DMS53 treated with DMSO at 0.1 percent for 48 hours (cell line): Measurements from ENCODE around the gene TMPO.
"Not testable (repeated sequence)": the region's sequence is repeated elsewhere in the genome, so short reads cannot be mapped to it uniquely, and the experiment has no call there.

Experiments
- DNase-seq: peaks from one replicate; lab custom pipeline; 2025; ENCODE audit not compliant: unreplicated experiment; lab: John Stamatoyannopoulos, UW

TMPO gene, protein sequence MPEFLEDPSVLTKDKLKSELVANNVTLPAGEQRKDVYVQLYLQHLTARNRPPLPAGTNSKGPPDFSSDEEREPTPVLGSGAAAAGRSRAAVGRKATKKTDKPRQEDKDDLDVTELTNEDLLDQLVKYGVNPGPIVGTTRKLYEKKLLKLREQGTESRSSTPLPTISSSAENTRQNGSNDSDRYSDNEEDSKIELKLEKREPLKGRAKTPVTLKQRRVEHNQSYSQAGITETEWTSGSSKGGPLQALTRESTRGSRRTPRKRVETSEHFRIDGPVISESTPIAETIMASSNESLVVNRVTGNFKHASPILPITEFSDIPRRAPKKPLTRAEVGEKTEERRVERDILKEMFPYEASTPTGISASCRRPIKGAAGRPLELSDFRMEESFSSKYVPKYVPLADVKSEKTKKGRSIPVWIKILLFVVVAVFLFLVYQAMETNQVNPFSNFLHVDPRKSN

DNA sequence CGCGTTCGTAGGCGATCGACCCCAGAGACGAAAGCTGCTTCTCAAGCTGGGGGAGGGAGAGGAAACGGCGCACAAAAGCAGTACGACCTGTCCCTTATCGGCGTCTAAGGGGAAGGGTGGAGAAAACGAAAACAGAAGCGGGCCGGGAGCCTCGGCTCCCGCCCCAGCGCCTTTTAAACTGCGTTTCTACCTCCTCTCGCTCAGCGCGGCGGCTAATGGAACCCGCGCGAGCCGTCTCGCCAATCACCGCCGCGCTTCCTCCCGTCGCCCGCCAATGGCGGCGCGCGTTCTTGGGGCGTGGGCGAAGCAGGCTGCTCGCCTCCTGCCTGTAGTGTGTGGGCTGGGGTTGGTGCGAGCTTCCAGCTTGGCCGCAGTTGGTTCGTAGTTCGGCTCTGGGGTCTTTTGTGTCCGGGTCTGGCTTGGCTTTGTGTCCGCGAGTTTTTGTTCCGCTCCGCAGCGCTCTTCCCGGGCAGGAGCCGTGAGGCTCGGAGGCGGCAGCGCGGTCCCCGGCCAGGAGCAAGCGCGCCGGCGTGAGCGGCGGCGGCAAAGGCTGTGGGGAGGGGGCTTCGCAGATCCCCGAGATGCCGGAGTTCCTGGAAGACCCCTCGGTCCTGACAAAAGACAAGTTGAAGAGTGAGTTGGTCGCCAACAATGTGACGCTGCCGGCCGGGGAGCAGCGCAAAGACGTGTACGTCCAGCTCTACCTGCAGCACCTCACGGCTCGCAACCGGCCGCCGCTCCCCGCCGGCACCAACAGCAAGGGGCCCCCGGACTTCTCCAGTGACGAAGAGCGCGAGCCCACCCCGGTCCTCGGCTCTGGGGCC lies at the start of gene TMPO:
TMPO (plus strand) TSS at position 304 of the 824 bp plus-strand sequence; CDS start at position 582, 278 bp downstream.
- peak; percentile 92 for DNase-seq

DNA sequence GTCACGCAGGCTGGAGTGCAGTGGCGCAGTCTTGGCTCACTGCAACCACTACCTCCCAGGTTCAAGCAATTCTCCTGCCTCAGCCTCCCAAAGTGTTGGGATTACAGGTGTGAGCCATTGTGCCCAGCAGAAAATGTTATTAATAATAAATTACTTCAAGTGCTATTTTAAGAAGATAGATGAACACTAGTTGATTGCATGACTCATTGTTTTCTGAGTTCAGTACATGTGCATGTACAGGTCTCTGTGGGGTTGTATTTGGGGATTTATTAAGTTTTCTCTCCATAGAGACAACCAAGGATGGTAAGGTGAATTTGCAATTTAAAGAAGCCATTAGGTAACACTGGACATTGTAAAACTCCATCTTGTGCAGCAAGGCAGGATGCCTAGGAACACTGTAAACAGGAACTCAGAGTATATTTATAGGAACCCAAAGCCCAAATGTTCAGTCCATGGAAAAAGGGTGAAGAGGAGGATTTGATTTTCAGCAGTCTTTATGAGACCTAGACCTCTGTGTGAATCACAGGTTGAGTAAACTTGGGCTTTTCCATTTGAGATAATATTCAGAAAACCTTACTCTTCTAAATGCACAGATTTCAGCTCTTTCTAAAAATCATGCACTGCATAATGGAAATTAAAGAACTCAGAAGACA lies 49.3 kb upstream of the TMPO start:
- DNase-seq, result no peak

DNA sequence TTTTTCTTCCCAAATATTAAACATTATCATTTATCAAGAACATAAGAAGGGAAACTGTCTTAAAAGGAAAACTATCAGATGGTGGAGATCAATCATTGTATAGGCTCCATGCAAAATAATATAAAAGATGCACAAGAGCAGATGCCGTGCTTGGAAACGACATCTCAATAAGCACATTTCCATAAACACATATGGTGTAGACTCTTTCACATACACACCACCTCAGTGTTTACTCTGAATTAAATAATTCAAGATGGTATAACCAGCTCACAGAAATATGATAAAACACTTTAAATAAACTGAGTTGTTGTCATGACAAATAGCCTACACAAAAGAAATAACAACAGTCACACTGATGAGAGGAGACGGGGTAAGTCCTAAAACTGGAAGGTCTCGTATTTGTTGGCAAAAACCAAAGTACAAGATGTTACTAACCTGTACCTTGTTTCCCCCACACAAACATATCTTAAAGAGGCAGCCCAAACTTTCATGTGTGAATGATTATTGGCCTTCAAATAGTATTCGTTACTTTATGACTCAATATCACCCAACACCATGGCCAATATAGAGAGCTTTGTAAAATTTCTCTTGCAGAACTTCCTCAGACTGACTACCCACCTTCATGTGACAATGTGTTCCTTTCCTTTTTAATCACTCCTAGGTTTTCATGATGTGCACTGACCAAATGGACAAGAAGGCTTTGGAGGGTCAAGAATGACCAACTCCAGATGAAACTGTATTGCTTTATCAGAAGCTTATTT lies 48.6 kb upstream of the TMPO start:
- no peak for DNase-seq

DNA sequence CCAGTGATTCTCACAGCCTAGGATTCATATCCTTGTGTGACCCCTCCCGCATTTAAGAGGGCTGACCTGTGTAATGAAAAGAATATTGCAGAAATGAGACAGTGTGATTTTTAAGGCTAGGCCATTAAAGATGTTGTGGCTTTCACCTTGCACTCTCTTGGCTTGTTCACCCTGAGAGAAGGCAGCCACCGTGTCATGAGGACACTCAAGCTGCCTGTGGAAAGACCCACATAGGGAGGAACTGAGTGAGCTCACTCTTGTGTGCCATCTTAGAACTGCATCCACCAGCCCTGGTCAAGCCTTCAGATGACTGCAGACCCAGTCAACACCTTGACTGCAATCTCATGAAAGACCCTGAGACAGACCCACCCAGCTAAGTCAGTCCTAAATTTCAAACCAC lies 46.3 kb upstream of the TMPO start:
- no peak for DNase-seq

DNA sequence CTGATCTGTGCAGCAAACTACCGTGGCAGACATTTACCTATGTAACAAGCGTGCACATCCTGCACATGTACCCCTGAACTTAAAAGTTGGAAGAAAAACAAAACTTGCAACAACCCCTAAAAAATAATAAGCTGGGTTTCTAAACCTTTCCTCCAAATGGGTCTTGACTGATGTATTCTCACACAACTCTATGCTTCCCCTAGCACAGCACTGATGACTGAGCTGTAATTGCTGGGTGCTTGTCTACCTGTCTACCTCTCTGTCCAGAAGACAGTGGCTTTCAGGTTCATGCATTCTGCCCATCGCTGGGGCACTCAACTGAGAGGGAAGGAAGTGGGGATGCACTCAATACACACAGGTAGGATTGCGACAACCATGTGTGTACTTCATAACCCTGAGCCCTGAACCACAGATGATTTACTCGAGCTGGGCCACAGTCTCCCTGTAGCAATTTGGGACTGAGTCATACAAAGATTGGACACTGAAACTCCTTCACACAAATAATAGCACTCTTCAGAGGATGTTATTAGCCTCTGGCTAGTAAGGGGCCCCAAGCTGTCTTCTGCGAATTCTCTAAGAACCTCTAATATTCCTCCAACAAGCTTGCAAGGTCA lies 44.8 kb upstream of the TMPO start:
- no peak for DNase-seq

DNA sequence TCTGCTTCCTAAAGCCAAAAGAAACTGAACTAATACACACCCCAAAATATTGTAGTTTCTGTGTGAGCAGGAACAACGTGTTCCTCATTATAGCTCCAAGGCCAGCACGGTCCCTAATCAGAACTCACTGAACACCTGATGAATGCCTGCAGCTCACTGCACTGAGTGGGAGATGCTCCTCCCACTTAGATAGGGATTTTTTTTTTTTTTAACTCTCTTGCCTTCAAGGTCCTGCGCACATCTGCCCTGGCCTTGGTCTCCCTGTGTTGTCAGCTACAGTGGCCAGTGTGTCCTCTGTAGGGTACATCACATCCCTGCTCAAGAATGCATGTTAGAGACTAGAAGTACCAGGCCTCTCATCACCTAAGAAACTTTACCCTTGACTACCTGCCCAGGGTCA lies 44.3 kb upstream of the TMPO start:
- no peak for DNase-seq

DNA sequence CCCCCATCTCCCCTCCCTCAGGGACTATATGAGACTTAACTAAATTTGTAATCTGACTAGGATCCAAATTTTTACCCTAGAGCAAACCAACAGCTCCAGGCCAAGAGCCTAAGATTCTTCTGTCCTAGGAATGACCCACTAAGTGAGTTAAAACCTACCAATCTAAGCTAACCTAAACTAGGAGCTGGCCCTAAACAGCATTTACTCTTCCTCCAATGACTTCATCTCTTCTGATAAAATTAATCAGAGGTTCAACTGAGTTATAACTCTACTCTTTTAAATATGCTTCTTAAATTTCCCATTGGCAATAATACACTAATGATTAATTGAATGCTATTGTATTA lies 39.9 kb upstream of the TMPO start:
- DNase-seq, result no peak

DNA sequence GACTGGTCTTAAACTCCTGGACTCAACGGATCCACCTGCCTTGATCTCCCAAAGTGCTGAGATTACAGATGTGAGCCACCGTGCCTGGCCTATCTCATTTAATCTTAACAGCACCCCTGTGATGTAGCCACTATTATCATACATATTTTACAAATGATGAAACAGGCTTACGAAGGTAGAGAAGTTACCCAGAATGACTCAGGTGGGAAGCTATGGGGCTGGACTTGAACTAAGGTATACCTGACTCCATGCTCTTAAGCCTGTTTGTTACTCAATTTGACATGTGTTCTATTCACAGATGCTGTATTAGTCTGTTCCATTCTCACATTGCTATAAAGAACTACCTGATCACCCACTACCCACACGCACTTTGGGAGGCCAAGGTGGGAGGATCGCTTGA lies 36.8 kb upstream of the TMPO start:
- DNase-seq, result no peak

DNA sequence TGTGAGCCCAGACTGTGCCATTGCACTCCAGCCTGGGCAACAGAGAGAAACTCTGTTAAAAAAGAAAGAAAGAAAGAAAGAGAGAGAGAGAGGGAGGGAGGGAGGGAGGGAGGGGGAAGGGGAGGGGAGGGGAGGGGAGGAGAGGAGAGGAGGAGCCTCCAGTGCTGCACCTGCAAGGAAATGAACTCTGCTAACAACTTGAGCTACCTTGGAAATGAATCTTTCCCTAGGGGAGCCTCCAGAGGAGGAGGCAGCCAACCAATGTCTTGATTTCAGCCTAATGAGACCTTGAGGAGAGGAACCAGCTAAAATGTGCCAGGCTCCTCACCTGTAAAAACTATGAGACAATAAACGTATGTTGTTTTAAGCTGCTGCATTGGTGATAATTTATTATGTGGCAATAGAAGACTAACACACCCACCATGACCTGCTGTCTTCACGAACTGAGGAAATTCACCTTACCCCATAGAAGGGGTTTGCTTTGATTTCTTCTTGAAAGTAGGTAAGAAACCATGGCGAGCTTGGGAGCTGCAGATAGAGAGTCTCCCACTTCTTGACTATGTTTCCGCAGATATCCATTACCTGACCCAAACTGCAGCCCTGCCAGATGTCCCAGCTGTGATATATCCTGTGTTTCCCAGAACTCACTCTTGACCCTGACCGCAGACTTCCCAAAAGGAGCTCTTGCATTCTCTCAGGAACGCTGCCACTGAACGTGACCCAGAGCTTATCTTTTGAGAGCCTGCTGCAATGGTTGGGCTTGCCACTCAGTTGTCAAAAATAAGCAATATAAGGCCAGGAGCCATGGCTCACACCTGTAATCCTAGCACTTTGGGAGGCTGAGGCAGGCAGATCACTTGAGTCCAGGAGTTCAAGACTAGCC lies 31.5 kb upstream of the TMPO start:
- no peak for DNase-seq

DNA sequence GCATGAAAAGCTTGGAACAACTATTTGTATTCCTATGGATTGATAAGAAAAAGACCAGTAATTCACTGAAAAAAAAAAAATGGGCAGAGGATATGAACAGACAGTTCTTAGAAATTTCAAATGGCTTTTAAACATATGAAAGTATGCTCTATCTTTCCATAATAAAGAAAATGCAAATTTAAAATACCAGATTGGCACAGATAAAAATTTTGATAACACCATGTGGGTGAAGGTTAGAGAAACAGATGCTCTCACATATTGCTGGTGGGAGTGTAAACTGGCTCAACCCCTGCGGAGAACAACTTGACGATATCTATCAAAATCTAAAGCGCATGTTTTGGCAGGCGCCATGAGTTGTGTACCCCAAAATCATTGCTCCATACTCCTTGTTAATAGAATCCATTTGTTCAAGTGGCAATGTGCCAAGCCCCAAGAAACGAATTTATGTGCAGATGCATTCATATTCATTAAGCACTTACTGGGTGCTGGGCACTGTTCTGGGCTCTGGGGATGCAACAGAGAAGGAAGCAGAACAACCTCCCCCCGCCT lies 29.5 kb upstream of the TMPO start:
- no peak for DNase-seq

DNA sequence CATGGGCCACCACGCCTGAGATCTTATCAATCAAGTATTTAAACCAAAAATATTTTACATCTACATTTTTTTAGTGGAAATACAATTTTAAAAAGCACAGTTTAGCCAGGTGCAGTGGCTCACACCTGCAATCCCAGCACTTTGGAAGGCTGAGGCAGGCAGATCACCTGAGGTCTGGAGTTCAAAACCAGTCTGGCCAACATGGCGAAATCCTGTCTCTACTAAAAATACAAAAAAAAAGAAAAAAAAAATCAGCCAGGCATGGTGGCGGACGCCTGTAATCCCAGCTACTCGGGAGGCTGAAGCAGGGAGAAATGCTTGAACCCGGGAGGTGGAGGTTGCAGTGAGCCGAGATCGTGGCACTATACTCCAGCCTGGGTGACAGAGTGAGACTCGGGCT lies 27.0 kb upstream of the TMPO start:
- DNase-seq, result not testable (repeated sequence)

DNA sequence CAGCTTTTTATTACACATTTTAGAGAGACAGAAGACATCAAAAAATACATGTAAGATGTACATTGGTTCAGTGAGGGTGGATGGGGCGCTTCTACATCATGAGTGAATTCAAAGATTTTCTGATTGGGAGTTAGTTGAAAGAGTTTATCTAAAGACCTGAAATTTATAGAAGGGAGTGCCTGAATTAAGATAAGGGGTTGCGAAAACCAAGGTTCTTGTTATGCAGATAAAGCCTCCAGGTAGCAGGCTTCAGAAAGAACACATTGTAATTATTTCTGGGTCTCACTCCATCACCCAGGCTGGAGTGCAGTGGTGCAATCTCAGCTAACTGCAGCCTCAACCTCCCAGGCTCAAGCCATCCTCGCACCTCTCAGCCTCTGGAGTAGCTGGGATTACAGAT lies 26.2 kb upstream of the TMPO start:
- DNase-seq, result no peak

DNA sequence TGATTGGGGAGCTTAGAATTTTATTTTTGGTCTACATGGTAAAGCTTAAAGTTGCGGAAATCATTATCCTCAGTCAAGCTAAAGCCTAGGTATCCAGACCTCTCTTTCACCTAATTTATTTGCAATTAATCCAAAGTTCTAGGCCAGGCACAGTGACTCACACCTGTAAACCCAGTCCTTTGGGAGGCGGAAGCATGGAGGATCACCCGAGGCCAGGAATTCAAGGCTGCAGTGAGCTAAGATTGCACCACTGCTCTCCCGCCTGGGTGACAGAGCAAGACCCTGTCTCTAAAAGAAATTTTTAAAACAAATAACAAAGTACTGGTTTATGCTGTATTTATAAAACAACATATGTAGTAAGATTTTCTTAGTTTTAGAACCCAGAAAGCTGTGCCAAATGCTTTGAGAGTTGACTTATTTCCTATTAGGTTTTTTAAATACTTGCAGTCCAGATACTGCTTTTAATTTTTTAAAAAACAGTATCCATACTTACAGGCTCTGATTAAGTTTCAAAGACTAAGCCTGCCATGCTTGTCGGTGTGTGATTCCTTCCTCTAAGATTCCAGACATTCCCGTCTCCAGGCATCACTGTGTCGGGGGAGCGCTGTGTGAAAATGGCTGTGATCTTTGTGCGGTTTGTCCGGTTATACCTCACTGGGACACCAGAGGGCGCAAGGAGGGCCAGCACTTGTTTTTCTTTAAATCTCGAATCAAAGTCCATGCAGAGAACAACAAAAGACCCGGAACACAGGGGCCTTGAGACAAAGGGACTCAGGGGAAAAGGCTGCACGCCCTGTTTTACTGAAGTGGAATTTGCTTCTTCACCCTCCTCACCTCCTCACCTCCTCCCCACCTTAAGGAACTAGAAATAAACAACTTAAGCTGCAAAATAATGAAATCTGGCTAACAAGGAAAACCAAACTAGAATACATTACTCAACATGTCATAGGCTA lies 24.6 kb upstream of the TMPO start:
- DNase-seq, result peak; percentile 83

DNA sequence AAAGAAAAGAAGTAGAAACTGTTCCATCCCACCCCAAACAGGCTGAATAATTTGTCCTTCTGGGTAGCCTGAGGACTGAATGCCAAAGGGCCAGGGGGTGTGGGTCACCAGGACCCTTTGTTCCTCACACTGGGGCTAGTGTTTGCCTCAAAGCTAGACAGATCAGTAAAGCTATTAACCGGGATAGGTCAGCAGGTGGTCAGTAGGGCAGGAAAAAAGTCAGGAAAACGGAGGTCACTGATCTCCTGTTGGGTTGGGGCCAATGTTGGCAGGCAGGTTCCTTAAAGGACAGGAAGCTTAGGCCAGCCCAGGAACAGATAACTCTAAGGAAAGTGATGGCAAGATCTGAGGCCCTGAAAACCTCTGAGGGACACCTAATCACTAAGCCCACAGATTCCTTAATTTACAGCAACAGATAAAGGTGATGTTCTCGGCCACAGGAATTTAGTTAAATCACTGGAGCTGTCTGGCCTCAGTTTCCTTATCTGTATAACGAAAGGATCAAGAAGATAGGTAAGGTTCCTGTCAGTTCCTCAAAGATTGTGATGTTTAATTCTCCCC lies 22.7 kb upstream of the TMPO start:
- no peak for DNase-seq

DNA sequence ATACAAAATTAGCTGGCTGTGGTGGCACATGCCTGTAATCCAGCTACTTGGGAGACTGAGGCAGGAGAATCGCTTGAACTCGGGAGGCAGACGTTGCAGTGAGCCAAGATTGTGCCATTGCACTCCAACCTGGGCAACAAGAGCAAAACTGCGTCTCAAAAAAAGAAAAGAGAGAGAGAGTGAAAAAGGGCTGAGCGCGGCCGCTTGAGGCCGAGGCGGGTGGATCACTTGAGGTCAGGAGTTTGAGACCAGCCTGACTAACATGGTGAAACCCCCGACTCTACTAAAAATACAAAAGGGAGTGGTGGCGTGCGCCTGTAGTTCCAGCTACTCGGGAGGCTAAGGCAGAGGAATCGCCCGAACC lies 14.1 kb upstream of the TMPO start:
- DNase-seq, result not testable (repeated sequence)

DNA sequence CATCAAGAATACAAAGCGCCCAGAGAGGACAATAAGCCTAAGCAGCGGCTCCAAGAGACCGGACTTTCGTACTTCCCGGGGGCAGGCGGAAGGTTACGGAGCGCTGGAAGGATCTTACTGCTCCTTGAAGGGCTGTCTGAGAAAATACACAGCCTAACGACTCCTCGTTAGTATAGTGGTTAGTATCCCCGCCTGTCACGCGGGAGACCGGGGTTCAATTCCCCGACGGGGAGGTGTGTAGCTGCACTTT lies 12.1 kb upstream of the TMPO start:
- DNase-seq, result peak; percentile 97

DNA sequence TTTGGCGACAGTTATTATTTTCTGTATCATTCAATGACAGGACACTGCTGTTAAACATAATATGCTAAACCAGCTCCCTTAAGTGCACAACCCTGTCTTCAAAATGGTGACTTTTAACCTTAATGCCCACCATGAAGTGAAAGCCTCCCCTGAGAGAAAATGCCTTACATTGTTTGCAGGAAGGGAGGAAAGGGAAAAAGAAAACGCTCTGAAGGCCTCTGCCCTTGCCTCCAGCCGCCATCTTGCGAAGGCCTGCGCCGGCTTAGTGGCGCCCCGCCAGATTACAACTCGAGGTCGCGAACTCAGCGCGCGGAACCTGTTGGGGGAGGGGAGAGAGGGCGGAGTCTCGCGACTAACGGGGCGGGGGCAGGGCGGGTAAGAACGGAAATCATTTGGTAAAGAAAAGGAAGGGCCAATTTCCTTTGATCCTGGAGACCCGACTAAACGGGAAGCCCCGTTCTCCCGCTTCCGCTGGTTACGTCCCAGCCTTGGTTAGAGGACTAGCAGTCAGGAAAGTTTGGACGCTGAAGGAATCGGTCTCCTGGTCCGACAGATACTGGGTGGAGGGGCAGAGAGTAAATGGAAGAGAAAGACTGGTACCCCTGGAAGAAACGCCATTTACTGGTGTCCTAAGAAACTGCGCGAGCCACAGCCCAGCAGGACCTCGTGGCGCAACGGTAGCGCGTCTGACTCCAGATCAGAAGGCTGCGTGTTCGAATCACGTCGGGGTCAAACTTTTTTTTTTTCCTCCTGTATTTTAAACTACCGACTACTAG lies 11.6 kb upstream of the TMPO start:
- peak; percentile 97 for DNase-seq

DNA sequence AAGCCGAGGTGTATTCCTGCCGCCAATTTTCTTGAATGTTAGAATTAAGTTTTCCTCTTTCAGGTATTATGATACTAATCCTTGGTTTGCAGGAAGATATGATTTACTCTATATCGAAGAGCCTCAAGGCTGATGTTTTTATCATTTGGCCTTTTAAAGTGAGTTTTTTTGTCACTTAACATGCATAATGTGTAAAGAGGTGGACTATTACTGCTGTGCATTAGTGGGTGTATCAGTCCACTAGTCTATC lies 11.1 kb upstream of the TMPO start:
- peak; percentile 81 for DNase-seq
